Measurements from ENCODE around the gene ANO7.

ANO7 gene

DNA sequence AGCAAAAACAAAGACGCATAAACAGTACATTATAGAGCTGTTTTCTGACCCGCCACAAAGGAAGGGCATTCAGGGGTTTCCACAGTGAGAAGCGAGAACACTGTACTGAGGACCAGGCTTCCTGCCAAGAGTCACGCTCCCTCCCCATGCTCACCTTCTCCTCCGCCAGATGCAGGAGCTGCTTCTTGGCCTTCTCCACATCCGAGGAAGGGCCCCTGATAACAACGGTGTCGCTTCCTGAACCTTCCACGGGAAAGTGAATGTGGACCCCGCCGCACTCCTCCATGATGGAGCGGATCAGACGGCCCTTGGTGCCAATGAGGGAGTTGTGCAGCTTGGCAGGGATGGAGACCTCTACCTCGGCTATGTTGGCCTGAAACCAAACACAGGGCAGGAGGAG lies 53.8 kb downstream of the ANO7 start:
- no peak overlapping the region for H3K27ac ChIP-seq
- H3K4me2 ChIP-seq (ENCODE audit: low read length): no peak overlapping the region
- no peak overlapping the region for H3K4me3 ChIP-seq (ENCODE audit: low read depth, low read length)
- TF ChIP-seq, protein P1, sequence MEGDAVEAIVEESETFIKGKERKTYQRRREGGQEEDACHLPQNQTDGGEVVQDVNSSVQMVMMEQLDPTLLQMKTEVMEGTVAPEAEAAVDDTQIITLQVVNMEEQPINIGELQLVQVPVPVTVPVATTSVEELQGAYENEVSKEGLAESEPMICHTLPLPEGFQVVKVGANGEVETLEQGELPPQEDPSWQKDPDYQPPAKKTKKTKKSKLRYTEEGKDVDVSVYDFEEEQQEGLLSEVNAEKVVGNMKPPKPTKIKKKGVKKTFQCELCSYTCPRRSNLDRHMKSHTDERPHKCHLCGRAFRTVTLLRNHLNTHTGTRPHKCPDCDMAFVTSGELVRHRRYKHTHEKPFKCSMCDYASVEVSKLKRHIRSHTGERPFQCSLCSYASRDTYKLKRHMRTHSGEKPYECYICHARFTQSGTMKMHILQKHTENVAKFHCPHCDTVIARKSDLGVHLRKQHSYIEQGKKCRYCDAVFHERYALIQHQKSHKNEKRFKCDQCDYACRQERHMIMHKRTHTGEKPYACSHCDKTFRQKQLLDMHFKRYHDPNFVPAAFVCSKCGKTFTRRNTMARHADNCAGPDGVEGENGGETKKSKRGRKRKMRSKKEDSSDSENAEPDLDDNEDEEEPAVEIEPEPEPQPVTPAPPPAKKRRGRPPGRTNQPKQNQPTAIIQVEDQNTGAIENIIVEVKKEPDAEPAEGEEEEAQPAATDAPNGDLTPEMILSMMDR (IDR thresholded peaks at IDR 0.05): no peak
- peaks cover 16% of the 10 kb centered on the region for H3K79me2 ChIP-seq
- H3K9me3 ChIP-seq (ENCODE audit: control insufficient read depth, low read length): no peaks in the 10 kb centered on the region
- no peak overlapping the region for H3K9ac ChIP-seq
- no peaks in the 10 kb centered on the region for H3K27me3 ChIP-seq (ENCODE audit: control insufficient read depth, insufficient read depth, low read length)
- no peak overlapping the region for H2AFZ ChIP-seq
- no peaks in the 10 kb centered on the region for H3K4me1 ChIP-seq
- no peaks in the 10 kb centered on the region for H3K36me3 ChIP-seq (ENCODE audit: control insufficient read depth, insufficient read depth, low read length)

DNA sequence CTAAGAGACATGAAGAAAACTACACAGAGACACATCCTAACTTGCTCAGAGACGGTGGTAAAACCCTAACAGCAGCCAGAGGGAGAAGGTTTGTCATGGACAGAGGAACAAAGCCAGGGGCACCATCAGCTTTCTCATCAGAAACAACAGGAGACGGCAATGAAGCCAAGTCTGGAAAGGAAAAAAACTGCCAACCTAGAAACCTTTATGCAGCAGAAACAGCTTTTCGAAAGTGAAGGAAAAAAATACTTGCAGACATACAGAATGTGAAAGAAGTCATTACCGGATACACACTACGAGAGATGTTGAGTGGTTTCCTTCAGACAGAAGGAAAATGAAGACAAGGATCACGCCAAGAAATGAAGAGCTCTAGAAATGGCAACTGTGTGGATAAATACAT lies 55.9 kb downstream of the ANO7 start:
- TF ChIP-seq, protein P1 (IDR thresholded peaks at IDR 0.05): no peak
- H3K36me3 ChIP-seq (ENCODE audit: control insufficient read depth, insufficient read depth, low read length): no peaks in the 10 kb centered on the region

DNA sequence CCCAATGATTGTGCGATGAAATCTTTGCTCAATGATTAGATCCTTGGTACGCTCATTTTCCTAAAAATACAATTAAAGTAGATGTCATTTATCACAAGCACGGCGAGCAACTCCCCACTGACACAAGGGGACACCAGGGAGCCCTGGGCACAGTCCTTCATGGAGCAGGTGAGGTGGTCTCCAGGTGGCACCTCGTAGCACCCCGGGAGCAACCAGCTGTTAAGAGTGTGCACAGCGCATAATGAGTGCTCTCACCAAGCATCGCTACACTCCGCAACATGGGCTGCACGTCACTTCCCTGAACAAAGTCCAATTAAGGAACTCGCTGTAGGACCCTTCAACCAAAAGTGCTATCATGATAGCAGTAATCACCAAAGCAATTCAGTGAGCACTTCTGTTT lies 59.8 kb downstream of the ANO7 start:
- TF ChIP-seq, protein P1 (IDR thresholded peaks at IDR 0.05): no peak
- Histone ChIP-seq H3K79me2 (peaks cover 21% of the 10 kb centered on the region), H3K4me3 (ENCODE audit: low read depth, low read length) (no peak overlapping the region), H3K9ac (no peak overlapping the region), H3K27me3 (ENCODE audit: control insufficient read depth, insufficient read depth, low read length) (no peaks in the 10 kb centered on the region), H3K9me3 (ENCODE audit: control insufficient read depth, low read length) (no peaks in the 10 kb centered on the region), H3K4me1 (no peaks in the 10 kb centered on the region), H3K36me3 (ENCODE audit: control insufficient read depth, insufficient read depth, low read length) (no peaks in the 10 kb centered on the region), H3K27ac (no peak overlapping the region), H3K4me2 (ENCODE audit: low read length) (no peak overlapping the region), H2AFZ (no peak overlapping the region)

More for the DNA sequence above, 55.9 kb downstream of the ANO7 start:
- Histone ChIP-seq H2AFZ (no peak overlapping the region), H3K4me2 (ENCODE audit: low read length) (no peak overlapping the region), H3K79me2 (peaks cover 17% of the 10 kb centered on the region), H3K27me3 (ENCODE audit: control insufficient read depth, insufficient read depth, low read length) (no peaks in the 10 kb centered on the region), H3K9me3 (ENCODE audit: control insufficient read depth, low read length) (no peaks in the 10 kb centered on the region), H3K27ac (no peak overlapping the region), H3K4me3 (ENCODE audit: low read depth, low read length) (no peak overlapping the region), H3K9ac (no peak overlapping the region), H3K4me1 (no peaks in the 10 kb centered on the region)

DNA sequence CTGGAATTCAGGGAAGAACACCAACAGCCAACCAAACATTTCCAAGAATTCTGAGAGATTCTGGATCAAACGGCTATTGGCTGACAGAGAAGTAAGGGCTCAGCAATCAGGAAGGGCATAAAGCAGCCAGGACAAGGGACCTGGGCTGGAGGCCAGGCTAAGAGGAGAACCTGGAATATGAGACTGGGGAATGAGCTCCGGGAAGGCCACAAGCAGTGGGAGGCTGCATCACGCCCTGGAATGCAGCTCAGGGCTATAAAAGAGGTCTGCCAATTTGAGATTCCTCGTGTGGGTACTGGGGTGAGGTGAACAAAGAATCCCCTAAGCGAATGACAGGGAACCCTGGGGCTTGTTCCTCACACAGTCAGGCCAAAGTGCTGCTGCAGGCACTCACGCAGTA lies 60.4 kb downstream of the ANO7 start:
- Histone ChIP-seq H3K4me2 (ENCODE audit: low read length) (no peak overlapping the region), H3K27ac (no peak overlapping the region), H3K4me3 (ENCODE audit: low read depth, low read length) (no peak overlapping the region), H3K27me3 (ENCODE audit: control insufficient read depth, insufficient read depth, low read length) (no peaks in the 10 kb centered on the region), H3K36me3 (ENCODE audit: control insufficient read depth, insufficient read depth, low read length) (no peaks in the 10 kb centered on the region), H2AFZ (no peak overlapping the region), H3K9ac (no peak overlapping the region), H3K4me1 (no peaks in the 10 kb centered on the region), H3K79me2 (peaks cover 22% of the 10 kb centered on the region), H3K9me3 (ENCODE audit: control insufficient read depth, low read length) (no peaks in the 10 kb centered on the region)
- TF ChIP-seq, protein P1 (IDR thresholded peaks at IDR 0.05): no peak

DNA sequence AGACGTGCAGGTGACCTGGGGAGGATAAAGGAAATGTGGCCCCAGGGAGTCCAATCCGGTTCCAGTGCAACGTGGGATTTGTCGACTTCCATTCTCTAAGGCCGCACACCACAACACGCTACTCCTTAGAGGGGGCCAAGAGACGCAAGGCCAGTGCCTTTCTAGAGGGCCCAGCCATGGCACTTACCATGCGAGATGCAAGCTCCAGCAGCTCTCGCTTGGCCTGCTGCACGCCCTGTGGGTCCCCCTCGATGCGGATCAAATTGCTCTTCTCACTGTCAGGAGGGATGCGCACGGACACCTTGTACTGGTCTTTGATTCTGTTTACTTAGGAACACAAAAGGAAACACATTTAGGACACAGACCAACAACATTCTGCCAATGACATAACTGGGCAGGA lies 61.2 kb downstream of the ANO7 start:
- H3K4me1 ChIP-seq: no peaks in the 10 kb centered on the region
- no peak overlapping the region for H3K4me3 ChIP-seq (ENCODE audit: low read depth, low read length)
- H3K79me2 ChIP-seq: peaks cover 22% of the 10 kb centered on the region
- H3K27ac ChIP-seq: no peak overlapping the region
- no peak overlapping the region for H2AFZ ChIP-seq
- H3K36me3 ChIP-seq (ENCODE audit: control insufficient read depth, insufficient read depth, low read length): no peaks in the 10 kb centered on the region
- no peaks in the 10 kb centered on the region for H3K9me3 ChIP-seq (ENCODE audit: control insufficient read depth, low read length)
- H3K4me2 ChIP-seq (ENCODE audit: low read length): no peak overlapping the region
- TF ChIP-seq, protein P1 (IDR thresholded peaks at IDR 0.05): no peak
- H3K9ac ChIP-seq: no peak overlapping the region
- H3K27me3 ChIP-seq (ENCODE audit: control insufficient read depth, insufficient read depth, low read length): no peaks in the 10 kb centered on the region

All from parathyroid adenoma (tissue), 2 donors.